H1 (cell line): ENCODE measurements around the gene BUD13. TPM values are rescaled to one million over a fixed set of nuclear protein-coding genes. Genes with fewer than 3 reads are reported as not detected.

ENCODE experiments used
- ASH2L ChIP-seq: fragments of 200-600, 300-600 bp; sonication (generic); IDR thresholded peaks from one replicate; pipeline ENCODE4 v1.7.1; 2017; ENCODE audit warnings: low read length
- CHD7 ChIP-seq: fragments of 300-600 bp; sonication (generic); IDR thresholded peaks from 2 replicates; pipeline ENCODE4 v1.7.1; 2012; ENCODE audit warnings: low read length, moderate library complexity, mild to moderate bottlenecking, inconsistent platforms; ENCODE audit not compliant: insufficient replicate concordance
- GTF2F1 ChIP-seq: IDR thresholded peaks from 2 replicates; pipeline ENCODE4 v1.6.1; 2012; ENCODE audit warnings: low read depth, low read length, improper control_type of control experiment, borderline replicate concordance
- MAX ChIP-seq: IDR thresholded peaks from 2 replicates; pipeline ENCODE4 v1.6.1; 2012; ENCODE audit warnings: inconsistent platforms
- RFX5 ChIP-seq: IDR thresholded peaks from 2 replicates; pipeline ENCODE4 v1.6.1; 2011; ENCODE audit warnings: low read depth, low read length, improper control_type of control experiment, borderline replicate concordance
- SIN3A ChIP-seq, 2 experiments: IDR thresholded peaks in 1 of 2; conservative IDR thresholded peaks in 1 of 2; 2 replicates each; pipeline ENCODE4 v1.6.1; 2011 to 2012; ENCODE audit warnings: low read length in 2 of 2, improper control_type of control experiment in 1 of 2, low read depth in 1 of 2, mild to moderate bottlenecking in 1 of 2
- SP4 ChIP-seq: IDR thresholded peaks from 2 replicates; pipeline ENCODE4 v1.6.1; 2012; ENCODE audit warnings: low read length, inconsistent platforms
- TAF7 ChIP-seq: optimal IDR thresholded peaks from 2 replicates; pipeline ENCODE3; 2011; ENCODE audit warnings: low read depth, mild to moderate bottlenecking, inconsistent platforms, low read length, moderate library complexity, borderline replicate concordance
- polyA plus RNA-seq, 7 experiments: library from polyadenylated mRNA; depleted of rRNA in 3 of 7; stranded (reverse) in 5 of 7; unstranded in 2 of 7; fragments of >200 nt in 5 of 7; fragments of 200-250 nt in 2 of 7; gene quantifications; 1 replicate in 5 of 7; 2 replicates in 1 of 7; 4 replicates in 1 of 7; pipeline versions ENCODE4 v1.2.1 to v1.2.3, GENCODE V29; 2011 to 2013; ENCODE audit warnings: missing spikeins in 2 of 7, mixed read lengths in 2 of 7
- total RNA-seq: library from RNA; stranded (reverse); fragmentation: NEBNext Ultra II Directional; extraction: Animal tissue kit (Norgen Biotek cat#: 25700); gene quantifications from 2 replicates; pipeline ENCODE4 v1.2.1, GENCODE V29; 2021
- TF ChIP-seq, protein P1 (sequence below): IDR thresholded peaks from 2 replicates; pipeline ENCODE4 v1.6.1; 2011; ENCODE audit warnings: low read length, improper control_type of control experiment

The BUD13 gene
- total and polyA plus RNA-seq, 2 of the 8 experiments (the other 6 are each of a cell fraction or from before 2014, with no cell fraction given) = 24.8 to 27.2 TPM

DNA sequence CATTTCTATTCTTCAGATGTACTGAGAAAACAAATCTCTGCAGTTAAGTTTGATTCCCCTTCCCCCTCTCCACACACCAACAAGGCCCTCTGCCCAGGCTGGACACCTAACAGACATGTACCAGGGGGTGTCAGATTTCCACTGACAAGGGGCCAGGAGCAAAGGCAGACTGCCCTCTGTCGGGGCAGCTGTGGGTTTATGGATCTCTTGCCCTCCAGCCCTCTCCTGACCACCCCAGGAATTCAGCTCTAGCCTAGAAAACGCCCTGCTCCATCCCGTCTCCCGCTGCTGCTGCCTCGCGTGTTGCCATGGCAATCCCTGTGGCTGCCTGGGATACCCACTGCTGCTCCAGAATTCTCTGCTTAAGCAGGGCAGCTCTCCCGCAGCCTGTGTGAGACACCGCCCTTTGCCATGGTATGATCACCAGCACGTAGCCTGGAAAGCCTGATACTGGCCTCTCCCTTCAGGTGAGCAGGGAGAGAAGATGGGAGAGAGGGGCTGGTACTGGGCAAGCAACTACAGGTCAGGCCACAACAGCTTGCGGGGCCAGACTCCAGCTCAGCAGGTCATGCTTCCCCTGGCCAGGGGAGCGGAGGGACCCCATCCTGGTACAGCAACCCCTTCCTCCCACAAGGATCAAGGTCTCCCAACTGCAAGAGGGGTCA is 41.6 kb downstream of the BUD13 start (continued):
- TF ChIP-seq RFX5 = no peak
- TF ChIP-seq MAX = 0 out of 2 replicates have a peak, but pooled peaks have one; percentile 21
- no peak for TF ChIP-seq SP4
- TF ChIP-seq, protein P1, sequence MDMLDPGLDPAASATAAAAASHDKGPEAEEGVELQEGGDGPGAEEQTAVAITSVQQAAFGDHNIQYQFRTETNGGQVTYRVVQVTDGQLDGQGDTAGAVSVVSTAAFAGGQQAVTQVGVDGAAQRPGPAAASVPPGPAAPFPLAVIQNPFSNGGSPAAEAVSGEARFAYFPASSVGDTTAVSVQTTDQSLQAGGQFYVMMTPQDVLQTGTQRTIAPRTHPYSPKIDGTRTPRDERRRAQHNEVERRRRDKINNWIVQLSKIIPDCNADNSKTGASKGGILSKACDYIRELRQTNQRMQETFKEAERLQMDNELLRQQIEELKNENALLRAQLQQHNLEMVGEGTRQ = no peak
- no peak for TF ChIP-seq GTF2F1
- peak; percentile 15 for TF ChIP-seq ASH2L
- TF ChIP-seq CHD7 = no peak
- no peak for TF ChIP-seq TAF7
- 0 out of 4 replicates have a peak, but pooled peaks of 1 of the 2 experiments have one; percentile 68 for TF ChIP-seq SIN3A (conservative IDR thresholded peaks at IDR 0.05 in 1 of 2, IDR thresholded peaks at IDR 0.05 in 1 of 2; ENCODE audit: low read depth in 1 of 2, low read length in 2 of 2)
